PC-9 (cell line): ENCODE measurements around the gene INAVA. TPM values are rescaled to one million over a fixed set of nuclear protein-coding genes. Genes with fewer than 3 reads are reported as not detected.

ENCODE experiments used
- BruUV-seq: library from RNA; stranded (reverse); fragments of 400-500 nt; replicated peaks from 2 replicates; lab custom pipeline; 2021; lab: Mats Ljungman, UMichigan
- CTCF ChIA-PET: fragments of 300-600 bp; sonication (Branson Sonifier 250); formaldehyde crosslinking; loops from one replicate; lab custom pipeline; 2022; ENCODE audit warnings: antibody characterized with exemption; lab: Charles Lee
- POLR2A ChIA-PET: fragments of 300-600 bp; sonication (Branson Sonifier 250); formaldehyde crosslinking; loops from one replicate; lab custom pipeline; 2022; ENCODE audit warnings: antibody characterized with exemption; ENCODE audit not compliant: unreplicated experiment; lab: Charles Lee
- DNase-seq, 2 experiments: peaks; one replicate each; pipeline versions ENCODE4 v3.0.0 to v3.0.0-alpha.2; 2015 to 2022; ENCODE audit warnings: mixed read lengths in 1 of 2
- H2AFZ ChIP-seq: fragments of 200-600 bp; sonication (generic); 2 replicates; pipeline ENCODE4 v1.8.1; 2017; ENCODE audit warnings: antibody characterized with exemption
- H3F3A ChIP-seq: fragments of 200-600 bp; sonication (generic); 2 replicates; pipeline ENCODE4 v1.8.1; 2017; ENCODE audit warnings: antibody characterized with exemption, mild to moderate bottlenecking, low read depth; ENCODE audit not compliant: insufficient read depth
- H3K27ac ChIP-seq: fragments of 200-600 bp; sonication (generic); 2 replicates; pipeline ENCODE4 v1.6.1; 2016; ENCODE audit warnings: mixed run types
- H3K27me3 ChIP-seq: fragments of 200-600 bp; sonication (generic); 2 replicates; pipeline ENCODE4 v1.6.1; 2016; ENCODE audit warnings: low read depth, mixed run types; ENCODE audit not compliant: insufficient read depth
- H3K36me3 ChIP-seq: fragments of 200-600 bp; sonication (generic); 2 replicates; pipeline ENCODE4 v1.6.1; 2016; ENCODE audit warnings: low read depth, mixed run types
- H3K4me1 ChIP-seq: fragments of 200-600 bp; sonication (generic); replicated peaks from 2 replicates; pipeline ENCODE4 v1.6.1; 2016; ENCODE audit warnings: mixed run types; ENCODE audit not compliant: insufficient read depth
- H3K4me2 ChIP-seq: fragments of 200-600 bp; sonication (generic); 2 replicates; pipeline ENCODE4 v1.6.1; 2017; ENCODE audit warnings: mixed run types
- H3K4me3 ChIP-seq: fragments of 200-600 bp; sonication (generic); 2 replicates; pipeline ENCODE4 v1.6.1; 2016; ENCODE audit warnings: mixed run types
- H3K79me2 ChIP-seq: fragments of 200-600 bp; sonication (generic); 2 replicates; pipeline ENCODE4 v1.6.1; 2017; ENCODE audit warnings: low read depth, mixed run types
- H3K9me2 ChIP-seq: fragments of 200-600 bp; sonication (generic); 2 replicates; pipeline ENCODE4 v1.8.1; 2017; ENCODE audit warnings: mild to moderate bottlenecking; ENCODE audit not compliant: insufficient read depth
- H3K9me3 ChIP-seq: fragments of 200-600 bp; sonication (generic); 2 replicates; pipeline ENCODE4 v1.8.1; 2016; ENCODE audit warnings: low read depth; ENCODE audit not compliant: insufficient read depth
- H4K20me1 ChIP-seq: fragments of 200-600 bp; sonication (generic); 2 replicates; pipeline ENCODE4 v1.8.1; 2017; ENCODE audit not compliant: insufficient read depth
- EZH2 ChIP-seq: fragments of 200-600 bp; sonication (generic); IDR thresholded peaks from 2 replicates; pipeline ENCODE4 v1.8.0; 2017; ENCODE audit warnings: antibody characterized with exemption, low read depth
- intact Hi-C: fragments of 100-400 bp; cut with micrococcal nuclease; formaldehyde crosslinking; loops from one replicate; pipeline ENCODE4 v1.10.0; 2022; ENCODE audit not compliant: unreplicated experiment
- total RNA-seq: library from RNA; stranded (reverse); gene quantifications from 2 replicates; pipeline ENCODE4 v1.2.3, GENCODE V29; 2021
- TF ChIP-seq, protein P1 (sequence below): fragments of 200-600 bp; sonication (generic); conservative IDR thresholded peaks from 2 replicates; pipeline ENCODE4 v1.6.1; 2017; ENCODE audit warnings: mixed run types, antibody characterized with exemption, mild to moderate bottlenecking, moderate library complexity

Gene INAVA
- total RNA-seq, 1 experiment from 2014 or later = 49.8 TPM

DNA sequence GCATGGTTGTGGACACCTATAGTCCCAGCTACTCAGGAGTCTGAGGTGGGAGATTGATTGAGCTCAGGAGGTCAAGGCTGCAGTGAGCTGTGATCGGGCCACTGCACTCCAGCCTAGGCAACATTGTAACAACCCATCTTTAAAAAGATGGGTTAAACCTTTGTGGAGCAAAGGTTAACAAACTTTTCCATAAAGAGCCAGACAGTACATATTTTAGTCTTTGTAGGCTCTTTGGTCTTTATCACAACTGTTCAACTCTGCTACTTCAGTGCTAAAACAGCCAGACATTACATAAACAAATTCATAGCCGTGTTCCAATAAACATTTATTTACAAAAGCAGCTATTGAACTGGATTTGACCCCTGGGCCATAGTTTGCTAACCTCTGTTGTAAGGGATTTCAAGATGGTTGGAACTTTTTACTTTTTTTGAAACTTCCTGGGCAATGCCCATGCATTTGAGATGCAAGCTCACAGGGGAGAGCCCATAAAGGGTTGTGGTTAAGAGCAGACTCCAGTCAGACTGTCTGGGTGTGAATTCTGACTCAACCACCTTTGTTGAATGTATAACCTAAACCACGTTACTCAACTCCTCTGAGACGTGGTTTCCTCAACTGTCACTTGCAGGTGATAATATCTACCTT is 10.8 kb downstream of the INAVA start:
- peaks cover 6% of the 10 kb centered on the region; the same call in 1 of the 2 replicates for H3F3A ChIP-seq
- H3K79me2 ChIP-seq = no peaks in the 10 kb centered on the region
- no peaks in the 10 kb centered on the region for H3K9me2 ChIP-seq
- BruUV-seq = no TSS peak
- H4K20me1 ChIP-seq = no peaks in the 10 kb centered on the region
- peaks cover 22% of the 10 kb centered on the region; the same call in 1 of the 2 replicates for H3K4me1 ChIP-seq
- intact Hi-C loops = no loop called here
- ChIA-PET CTCF (no interaction called here), POLR2A (interaction anchor here (0.7 kb wide), 1 partner anchor 9 kb away, joined by 8 read pairs; no protein-coding TSS in a partner anchor)
- no peaks in the 10 kb centered on the region for H3K9me3 ChIP-seq
- peaks cover 23% of the 10 kb centered on the region for H3K36me3 ChIP-seq
- TF ChIP-seq, protein P1, sequence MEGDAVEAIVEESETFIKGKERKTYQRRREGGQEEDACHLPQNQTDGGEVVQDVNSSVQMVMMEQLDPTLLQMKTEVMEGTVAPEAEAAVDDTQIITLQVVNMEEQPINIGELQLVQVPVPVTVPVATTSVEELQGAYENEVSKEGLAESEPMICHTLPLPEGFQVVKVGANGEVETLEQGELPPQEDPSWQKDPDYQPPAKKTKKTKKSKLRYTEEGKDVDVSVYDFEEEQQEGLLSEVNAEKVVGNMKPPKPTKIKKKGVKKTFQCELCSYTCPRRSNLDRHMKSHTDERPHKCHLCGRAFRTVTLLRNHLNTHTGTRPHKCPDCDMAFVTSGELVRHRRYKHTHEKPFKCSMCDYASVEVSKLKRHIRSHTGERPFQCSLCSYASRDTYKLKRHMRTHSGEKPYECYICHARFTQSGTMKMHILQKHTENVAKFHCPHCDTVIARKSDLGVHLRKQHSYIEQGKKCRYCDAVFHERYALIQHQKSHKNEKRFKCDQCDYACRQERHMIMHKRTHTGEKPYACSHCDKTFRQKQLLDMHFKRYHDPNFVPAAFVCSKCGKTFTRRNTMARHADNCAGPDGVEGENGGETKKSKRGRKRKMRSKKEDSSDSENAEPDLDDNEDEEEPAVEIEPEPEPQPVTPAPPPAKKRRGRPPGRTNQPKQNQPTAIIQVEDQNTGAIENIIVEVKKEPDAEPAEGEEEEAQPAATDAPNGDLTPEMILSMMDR = no peak
- no peak for TF ChIP-seq EZH2
- no peaks in the 10 kb centered on the region for H3K27me3 ChIP-seq
- H2AFZ ChIP-seq = no peak overlapping the region
- peak in 1 of 2 experiments; percentile 73 for DNase-seq
- H3K4me3 ChIP-seq = no peak overlapping the region
- H3K27ac ChIP-seq = no peak overlapping the region
- H3K4me2 ChIP-seq = no peak overlapping the region

DNA sequence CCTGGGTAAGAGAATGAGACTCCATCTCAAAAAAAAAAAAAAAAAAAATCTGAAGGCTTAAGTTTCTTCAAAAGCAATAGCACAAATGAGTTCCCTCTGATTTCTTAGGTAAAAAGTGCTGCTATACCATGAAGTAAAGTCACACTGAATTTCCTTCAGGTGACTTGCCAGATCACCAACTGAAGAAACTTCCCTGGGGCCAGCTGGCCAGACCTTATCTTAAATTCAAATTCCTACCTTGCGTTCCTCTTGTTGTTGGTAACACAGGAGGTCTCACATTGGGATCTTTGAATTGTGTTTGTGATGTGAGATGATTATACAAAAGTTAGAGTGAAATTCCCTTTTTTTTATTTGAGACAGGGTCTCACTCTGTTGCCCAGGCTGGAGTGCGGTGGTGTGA is 11.8 kb downstream of the INAVA start:
- Histone ChIP-seq H3K4me3 (no peak overlapping the region), H3K4me1 (peaks cover 22% of the 10 kb centered on the region; the same call in 1 of the 2 replicates), H3K4me2 (no peak overlapping the region), H4K20me1 (no peaks in the 10 kb centered on the region), H3K27me3 (no peaks in the 10 kb centered on the region), H3K9me2 (no peaks in the 10 kb centered on the region), H3K27ac (no peak overlapping the region), H2AFZ (no peak overlapping the region), H3K79me2 (no peaks in the 10 kb centered on the region), H3F3A (peaks cover 6% of the 10 kb centered on the region; the same call in 1 of the 2 replicates), H3K36me3 (peaks cover 19% of the 10 kb centered on the region), H3K9me3 (no peaks in the 10 kb centered on the region)
- BruUV-seq = no TSS peak
- CTCF ChIA-PET = interaction anchor here (0.6 kb wide), 1 partner anchor 440 kb away, joined by 4 read pairs; no protein-coding TSS in a partner anchor
- intact Hi-C loops = no loop called here
- DNase-seq = no peak
- POLR2A ChIA-PET = no interaction called here
- TF ChIP-seq, protein P1 = no peak
- TF ChIP-seq EZH2 = no peak

- Histone ChIP-seq H3K9me3 (no peaks in the 10 kb centered on the region), H3K4me2 (no peak overlapping the region), H4K20me1 (no peaks in the 10 kb centered on the region), H3K27me3 (no peaks in the 10 kb centered on the region), H3K79me2 (no peaks in the 10 kb centered on the region), H3K4me3 (no peak overlapping the region), H3K4me1 (peaks cover 22% of the 10 kb centered on the region; the same call in 1 of the 2 replicates), H2AFZ (no peak overlapping the region), H3K27ac (no peak overlapping the region), H3F3A (peaks cover 6% of the 10 kb centered on the region; the same call in 1 of the 2 replicates), H3K9me2 (no peaks in the 10 kb centered on the region), H3K36me3 (peaks cover 14% of the 10 kb centered on the region)
- ChIA-PET CTCF (interaction anchor here (0.6 kb wide), 1 partner anchor 148 kb away, joined by 3 read pairs; no protein-coding TSS in a partner anchor), POLR2A (interaction anchor here (0.6 to 0.7 kb wide), 4 partner anchors 10 to 220 kb away, joined by 3 to 7 read pairs (median 4); no protein-coding TSS in a partner anchor)
- TF ChIP-seq EZH2 = no peak
- TF ChIP-seq, protein P1 = no peak
- intact Hi-C loops = no loop called here
- no TSS peak for BruUV-seq
- peak in 1 of 2 experiments; percentile 62 for DNase-seq
These were observed 13.0 kb downstream of the INAVA start for GRCh38 chr1:200907611-200908097.
